Activated T-helper 1 cell treated with anti-CD3 and anti-CD28 coated beads, Interleukin-12 subunit alpha, Interleukin-12 subunit beta, Interleukin-2, Interleukin-4 antibody, amounts not matched to agents 30 ng/mL and 10 ng/mL and 1 ng/mL, durations not matched to agents 14 hours and 24 hours and 36 hours (primary cell): ENCODE results near the gene MAOB. TPM values are rescaled to one million over a fixed set of nuclear protein-coding genes. Genes with fewer than 3 reads are reported as not detected.
"Not testable (repeated sequence)": the region's sequence is repeated elsewhere in the genome, so short reads cannot be mapped to it uniquely, and the experiment has no call there.

ENCODE experiments used
- DNase-seq: peaks from one replicate; pipeline ENCODE4 v3.0.0; 2021; ENCODE audit warnings: low spot score
- H3K27ac Mint-ChIP-seq: one replicate; pipeline ENCODE4 v1.8.0; 2021; ENCODE audit warnings: mild to moderate bottlenecking, mixed read lengths
- H3K27me3 Mint-ChIP-seq: one replicate; pipeline ENCODE4 v1.8.0; 2022; ENCODE audit warnings: mild to moderate bottlenecking, moderate library complexity, mixed read lengths; ENCODE audit not compliant: insufficient read depth
- H3K36me3 Mint-ChIP-seq: one replicate; pipeline ENCODE4 v1.8.0; 2021; ENCODE audit warnings: low read depth, mixed read lengths
- H3K4me1 Mint-ChIP-seq: one replicate; pipeline ENCODE4 v1.8.0; 2021; ENCODE audit warnings: low read depth, mixed read lengths
- H3K4me3 Mint-ChIP-seq: one replicate; pipeline ENCODE4 v1.8.0; 2021; ENCODE audit warnings: mild to moderate bottlenecking, moderate library complexity, mixed read lengths
- H3K9me3 Mint-ChIP-seq: one replicate; pipeline ENCODE4 v1.8.0; 2021; ENCODE audit warnings: mixed read lengths
- intact Hi-C: fragments of 100-400 bp; cut with micrococcal nuclease; formaldehyde crosslinking; loops from one replicate; pipeline ENCODE4 v1.15.1; 2024
- total RNA-seq: library from RNA; stranded (reverse); gene quantifications from 2 replicates; pipeline ENCODE4 v1.2.3, GENCODE V29; 2022

Gene MAOB
- total RNA-seq, 1 donor from 2014 or later = not detected

DNA sequence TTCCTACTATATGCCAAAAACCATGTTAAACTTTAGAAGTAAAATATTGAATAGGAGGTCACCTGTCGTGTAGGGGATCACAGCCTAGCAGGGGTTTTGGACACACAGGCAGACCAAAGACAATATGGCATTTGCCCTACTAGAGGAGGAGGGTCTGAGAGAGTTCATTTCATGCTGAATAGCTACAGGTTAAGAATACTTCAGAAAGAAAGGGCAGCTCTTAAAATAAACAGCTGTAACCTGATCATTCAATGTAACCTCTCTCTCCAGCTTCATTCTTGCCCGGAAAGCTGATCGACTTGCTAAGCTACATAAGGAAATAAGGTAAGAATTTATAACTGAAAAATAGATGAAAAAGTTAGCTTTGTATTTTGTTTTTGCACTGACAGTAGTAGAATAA lies 146.3 kb downstream of the MAOB start:
- intact Hi-C loops = no loop called here
- Mint-ChIP-seq H3K4me3 (no peak overlapping the region), H3K4me1 (no peaks in the 10 kb centered on the region), H3K27ac (no peak overlapping the region), H3K27me3 (no peaks in the 10 kb centered on the region), H3K9me3 (no peaks in the 10 kb centered on the region), H3K36me3 (no peaks in the 10 kb centered on the region)
- no peak for DNase-seq

DNA sequence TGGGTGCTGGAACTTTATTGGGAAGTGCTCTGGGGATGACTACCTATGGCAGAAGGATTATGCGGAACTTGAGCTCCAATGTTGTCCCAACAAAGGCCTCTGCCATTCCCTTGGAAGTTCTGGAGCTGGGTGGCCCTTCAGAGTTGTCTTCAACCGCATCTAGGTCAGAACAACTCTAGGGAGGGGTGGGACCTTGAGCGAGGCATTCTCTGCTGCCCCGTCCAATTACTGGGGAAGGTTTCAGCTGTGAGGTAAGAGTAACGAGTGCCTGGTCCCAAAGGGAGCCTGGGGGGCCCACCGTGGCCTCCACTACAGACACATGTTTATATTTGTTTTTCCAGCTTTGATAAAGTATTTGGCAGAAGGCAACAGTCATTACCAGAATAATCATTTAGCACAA lies 146.7 kb downstream of the MAOB start:
- DNase-seq = no peak
- H3K27ac Mint-ChIP-seq = no peak overlapping the region
- intact Hi-C loops = no loop called here
- H3K4me3 Mint-ChIP-seq = no peak overlapping the region
- H3K9me3 Mint-ChIP-seq = no peaks in the 10 kb centered on the region
- no peaks in the 10 kb centered on the region for H3K27me3 Mint-ChIP-seq
- H3K4me1 Mint-ChIP-seq = no peaks in the 10 kb centered on the region
- H3K36me3 Mint-ChIP-seq = no peaks in the 10 kb centered on the region

DNA sequence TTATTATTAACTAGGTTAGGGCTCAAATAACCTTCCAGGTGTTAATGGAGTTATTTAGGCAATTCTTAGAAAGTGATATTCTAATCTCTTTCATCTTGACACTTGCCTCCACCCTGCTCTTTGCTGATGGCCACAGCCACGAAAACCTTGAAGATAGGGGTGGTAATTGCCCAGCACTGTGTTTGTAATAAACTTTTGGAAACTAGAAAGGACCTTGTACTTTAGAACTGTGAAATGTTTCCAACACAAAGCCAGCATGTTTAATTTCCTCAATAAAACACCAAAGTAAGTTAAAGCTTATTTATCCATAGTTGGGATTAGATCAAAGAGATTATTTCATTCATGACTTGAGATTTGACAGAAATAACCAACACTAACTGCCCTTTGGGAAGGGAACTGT lies 147.8 kb downstream of the MAOB start:
- no peaks in the 10 kb centered on the region for H3K9me3 Mint-ChIP-seq
- intact Hi-C loops = no loop called here
- no peaks in the 10 kb centered on the region for H3K36me3 Mint-ChIP-seq
- H3K4me1 Mint-ChIP-seq = no peaks in the 10 kb centered on the region
- no peak overlapping the region for H3K27ac Mint-ChIP-seq
- H3K27me3 Mint-ChIP-seq = no peaks in the 10 kb centered on the region
- H3K4me3 Mint-ChIP-seq = no peak overlapping the region
- no peak for DNase-seq

DNA sequence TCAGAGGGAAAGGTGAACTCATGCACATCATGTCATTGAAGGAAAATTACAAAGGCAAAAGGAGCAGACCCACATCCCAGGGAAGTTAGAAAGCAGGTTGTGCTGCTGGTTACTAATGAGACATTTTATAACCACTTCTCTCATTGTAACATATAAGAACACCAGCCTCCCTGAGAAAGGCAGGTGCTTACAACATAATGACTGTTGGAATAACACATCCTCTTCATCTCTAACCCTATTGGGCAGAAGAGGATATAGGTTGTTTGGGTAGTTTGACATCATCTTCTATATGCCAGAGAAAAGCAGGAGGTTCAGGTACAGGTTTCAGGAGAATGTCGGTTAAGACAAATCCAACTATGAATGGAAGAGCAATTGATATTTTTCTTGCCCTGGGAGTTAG lies 148.6 kb downstream of the MAOB start:
- H3K4me1 Mint-ChIP-seq = no peaks in the 10 kb centered on the region
- no peak overlapping the region for H3K27ac Mint-ChIP-seq
- DNase-seq = no peak
- no peaks in the 10 kb centered on the region for H3K9me3 Mint-ChIP-seq
- no peak overlapping the region for H3K4me3 Mint-ChIP-seq
- no peaks in the 10 kb centered on the region for H3K36me3 Mint-ChIP-seq
- H3K27me3 Mint-ChIP-seq = no peaks in the 10 kb centered on the region
- intact Hi-C loops = no loop called here

DNA sequence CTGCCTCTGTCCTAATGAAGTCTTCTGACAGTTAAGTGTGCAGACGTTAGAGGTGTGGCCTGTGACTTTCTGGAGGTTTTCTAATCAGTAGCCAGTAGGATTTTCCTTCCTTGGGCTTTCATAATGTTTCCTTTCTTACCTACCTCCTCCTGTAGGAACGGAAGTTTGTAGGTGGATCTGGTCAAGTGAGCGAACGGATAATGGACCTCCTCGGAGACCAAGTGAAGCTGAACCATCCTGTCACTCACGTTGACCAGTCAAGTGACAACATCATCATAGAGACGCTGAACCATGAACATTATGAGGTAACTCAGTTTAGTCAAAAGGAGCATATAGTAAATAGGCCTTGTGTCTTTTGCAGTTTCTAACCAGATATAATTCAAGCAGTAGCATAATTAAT lies 151.2 kb downstream of the MAOB start:
- Mint-ChIP-seq H3K4me1 (no peaks in the 10 kb centered on the region), H3K4me3 (no peak overlapping the region), H3K27me3 (no peaks in the 10 kb centered on the region), H3K9me3 (no peaks in the 10 kb centered on the region), H3K36me3 (no peaks in the 10 kb centered on the region), H3K27ac (no peak overlapping the region)
- DNase-seq = no peak
- intact Hi-C loops = no loop called here

DNA sequence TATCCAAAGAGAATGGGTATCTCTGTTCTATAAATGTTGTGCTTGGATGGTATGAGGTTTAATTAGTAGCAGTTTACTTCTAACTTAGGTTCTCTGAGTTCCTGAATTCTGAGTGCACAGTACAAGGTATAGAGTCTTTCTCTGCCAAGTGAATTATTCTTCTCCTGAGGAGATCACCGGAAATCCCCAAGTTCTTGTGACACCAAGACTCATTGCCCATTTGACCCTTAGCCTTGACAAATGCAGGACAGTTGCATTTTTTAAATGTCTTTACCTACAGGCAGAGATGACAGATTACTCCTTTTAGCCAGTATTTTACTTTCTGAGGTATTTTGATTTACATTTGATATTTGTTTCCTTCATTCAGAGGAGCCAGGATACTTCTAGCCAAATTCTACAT lies 153.3 kb downstream of the MAOB start:
- no peak overlapping the region for H3K4me3 Mint-ChIP-seq
- H3K36me3 Mint-ChIP-seq = no peaks in the 10 kb centered on the region
- no peak overlapping the region for H3K27ac Mint-ChIP-seq
- no peaks in the 10 kb centered on the region for H3K4me1 Mint-ChIP-seq
- H3K9me3 Mint-ChIP-seq = no peaks in the 10 kb centered on the region
- H3K27me3 Mint-ChIP-seq = no peaks in the 10 kb centered on the region
- intact Hi-C loops = no loop called here
- no peak for DNase-seq

DNA sequence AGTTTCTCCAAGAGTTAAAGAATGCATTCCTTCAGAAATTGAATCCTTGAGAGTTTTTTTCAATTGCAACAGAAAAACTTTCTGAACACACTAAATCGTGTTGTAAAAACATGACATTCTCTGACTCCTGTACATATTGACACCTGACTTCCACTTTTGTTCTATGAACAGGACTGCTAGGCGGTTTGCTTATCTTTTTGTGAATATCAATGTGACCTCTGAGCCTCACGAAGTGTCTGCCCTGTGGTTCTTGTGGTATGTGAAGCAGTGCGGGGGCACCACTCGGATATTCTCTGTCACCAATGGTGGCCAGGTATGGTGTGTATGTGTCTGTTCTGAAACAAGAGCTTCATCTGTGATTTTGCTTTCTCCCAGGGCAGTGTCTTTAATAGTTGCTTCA lies 154.2 kb downstream of the MAOB start:
- intact Hi-C loops = no loop called here
- H3K4me3 Mint-ChIP-seq = no peak overlapping the region
- no peak for DNase-seq
- no peaks in the 10 kb centered on the region for H3K4me1 Mint-ChIP-seq
- H3K27me3 Mint-ChIP-seq = no peaks in the 10 kb centered on the region
- H3K36me3 Mint-ChIP-seq = no peaks in the 10 kb centered on the region
- H3K27ac Mint-ChIP-seq = no peak overlapping the region
- peaks cover 2% of the 10 kb centered on the region for H3K9me3 Mint-ChIP-seq

DNA sequence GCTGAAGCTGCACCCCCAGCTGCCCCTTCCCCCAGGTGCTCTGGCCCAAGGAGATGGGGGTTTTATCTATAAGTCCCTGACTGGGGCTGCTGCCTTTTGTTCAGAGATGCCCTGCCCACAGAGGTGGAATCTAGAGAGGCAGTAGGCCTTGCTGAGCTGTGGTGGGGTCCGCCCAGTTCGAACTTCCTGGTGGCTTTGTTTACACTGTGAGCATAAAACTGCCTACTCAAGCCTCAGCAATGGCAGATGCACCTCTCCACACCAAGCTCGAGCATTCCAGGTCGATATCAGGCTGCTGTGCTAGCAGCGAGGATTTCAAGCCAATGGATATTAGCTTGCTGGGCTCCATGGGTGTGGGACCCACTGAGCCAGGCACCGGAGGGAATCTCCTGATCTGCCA lies 155.0 kb downstream of the MAOB start:
- H3K4me1 Mint-ChIP-seq, H3K4me3 Mint-ChIP-seq, intact Hi-C loops, H3K27me3 Mint-ChIP-seq, H3K36me3 Mint-ChIP-seq, H3K27ac Mint-ChIP-seq, DNase-seq, H3K9me3 Mint-ChIP-seq: not testable (repeated sequence)

DNA sequence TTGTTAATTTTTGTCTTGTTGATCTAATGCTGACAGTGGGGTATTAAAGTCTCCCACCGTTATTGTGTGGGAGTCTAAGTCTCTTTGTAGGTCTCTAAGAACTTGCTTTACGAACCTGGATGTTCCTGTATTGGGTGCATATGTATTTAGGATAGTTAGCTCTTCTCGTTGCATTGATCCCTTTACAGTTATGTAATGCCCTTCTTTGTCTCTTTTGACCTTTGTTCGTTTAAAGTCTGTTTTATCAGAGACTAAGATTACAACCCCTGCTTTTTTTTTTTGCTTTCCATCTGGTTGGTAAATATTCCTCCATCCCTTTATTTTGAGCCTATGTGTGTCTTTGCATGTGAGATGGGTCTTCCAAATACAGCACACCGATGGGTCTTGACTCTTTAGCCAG lies 157.0 kb downstream of the MAOB start:
- H3K4me1 Mint-ChIP-seq, H3K9me3 Mint-ChIP-seq, DNase-seq, H3K4me3 Mint-ChIP-seq, H3K36me3 Mint-ChIP-seq, H3K27ac Mint-ChIP-seq, intact Hi-C loops, H3K27me3 Mint-ChIP-seq: not testable (repeated sequence)

DNA sequence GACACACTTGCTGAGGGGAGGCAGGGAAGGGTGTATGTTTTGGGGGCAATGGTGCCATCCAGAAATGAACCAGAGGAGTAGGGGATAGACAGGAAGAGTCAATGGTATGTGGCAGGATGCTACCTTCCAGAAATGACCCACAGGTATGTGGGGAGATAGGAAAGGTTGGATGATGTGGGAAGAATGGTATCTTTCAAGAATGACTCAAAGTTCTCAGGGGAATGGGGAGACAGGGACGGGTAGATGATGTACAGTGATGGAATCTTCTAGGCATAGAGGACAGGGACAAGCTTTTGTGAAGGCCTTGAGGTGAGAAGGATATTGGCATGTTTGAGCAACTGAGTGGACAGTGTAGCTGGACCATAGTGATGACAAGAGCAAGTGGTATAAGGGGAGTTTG lies 161.3 kb downstream of the MAOB start:
- intact Hi-C loops = no loop called here
- Mint-ChIP-seq H3K27ac (no peak overlapping the region), H3K4me3 (no peak overlapping the region), H3K27me3 (no peaks in the 10 kb centered on the region), H3K4me1 (no peaks in the 10 kb centered on the region), H3K9me3 (peaks cover 2% of the 10 kb centered on the region), H3K36me3 (no peaks in the 10 kb centered on the region)
- no peak for DNase-seq

DNA sequence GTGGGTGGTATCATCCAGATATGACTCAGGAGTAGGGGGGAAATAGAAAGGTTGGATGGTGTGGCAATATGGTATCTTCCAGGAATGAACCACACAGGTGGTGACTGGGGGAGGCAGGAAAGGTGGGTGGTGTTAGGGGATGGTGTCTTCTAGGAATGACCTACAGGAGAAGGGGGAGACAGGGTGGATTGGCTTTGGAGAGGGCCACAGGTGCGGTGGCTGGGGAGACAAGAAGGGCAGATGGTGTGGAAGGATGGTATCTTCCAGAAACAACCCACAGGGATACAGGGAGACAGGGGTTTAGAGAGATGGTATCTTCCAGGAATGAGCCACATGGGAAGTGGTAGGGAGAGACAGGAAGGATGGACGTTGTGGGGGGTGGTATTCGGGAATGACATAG lies 162.2 kb downstream of the MAOB start:
- Mint-ChIP-seq H3K9me3 (peaks cover 2% of the 10 kb centered on the region), H3K27me3 (no peaks in the 10 kb centered on the region), H3K36me3 (no peaks in the 10 kb centered on the region), H3K4me1 (no peaks in the 10 kb centered on the region), H3K27ac (no peak overlapping the region), H3K4me3 (no peak overlapping the region)
- intact Hi-C loops = no loop called here
- DNase-seq = no peak

DNA sequence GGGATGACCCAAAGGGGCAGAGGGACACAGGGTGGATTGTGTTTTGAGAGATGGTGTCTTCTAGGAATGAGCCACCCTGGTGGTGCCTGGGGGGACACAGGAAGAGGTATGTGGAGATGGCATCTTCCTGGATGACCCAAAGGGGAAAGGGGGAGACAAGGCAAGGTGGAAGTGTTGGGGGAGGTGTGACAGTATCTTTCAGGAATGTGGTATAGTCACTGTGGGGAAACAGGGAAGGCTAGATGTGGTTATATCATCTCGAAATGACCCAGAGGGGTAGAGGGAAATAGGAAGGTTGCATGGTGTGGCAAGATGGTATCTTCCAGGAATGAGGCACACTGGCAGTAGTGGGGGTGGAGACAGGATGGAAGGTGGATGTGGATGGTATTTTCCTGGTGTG lies 163.3 kb downstream of the MAOB start:
- Mint-ChIP-seq H3K9me3 (peaks cover 2% of the 10 kb centered on the region), H3K4me1 (no peaks in the 10 kb centered on the region), H3K27ac (no peak overlapping the region), H3K36me3 (no peaks in the 10 kb centered on the region), H3K4me3 (no peak overlapping the region), H3K27me3 (no peaks in the 10 kb centered on the region)
- DNase-seq = no peak
- intact Hi-C loops = no loop called here

DNA sequence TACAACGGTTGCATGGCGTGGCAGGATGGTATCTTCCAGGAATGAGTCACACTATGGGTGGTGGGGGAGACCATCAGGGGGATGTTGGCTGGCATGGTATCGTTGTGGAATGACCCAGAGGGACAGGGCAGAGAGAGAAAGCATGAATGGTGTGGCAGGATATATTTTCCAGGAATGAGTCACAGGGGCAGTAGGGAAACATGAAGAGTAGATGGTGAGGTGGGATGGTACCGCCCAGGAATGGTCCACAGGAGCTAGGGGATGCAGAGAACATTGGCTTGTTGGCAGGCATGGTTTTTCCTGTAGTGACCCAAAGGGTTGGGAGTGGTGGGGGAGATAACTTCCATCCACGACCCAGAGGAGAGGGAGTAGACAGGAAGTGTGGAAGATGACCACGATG lies 163.7 kb downstream of the MAOB start:
- Mint-ChIP-seq H3K9me3 (peaks cover 2% of the 10 kb centered on the region), H3K4me1 (no peaks in the 10 kb centered on the region), H3K27me3 (no peaks in the 10 kb centered on the region), H3K4me3 (no peak overlapping the region), H3K36me3 (no peaks in the 10 kb centered on the region), H3K27ac (no peak overlapping the region)
- DNase-seq = no peak
- intact Hi-C loops = no loop called here

DNA sequence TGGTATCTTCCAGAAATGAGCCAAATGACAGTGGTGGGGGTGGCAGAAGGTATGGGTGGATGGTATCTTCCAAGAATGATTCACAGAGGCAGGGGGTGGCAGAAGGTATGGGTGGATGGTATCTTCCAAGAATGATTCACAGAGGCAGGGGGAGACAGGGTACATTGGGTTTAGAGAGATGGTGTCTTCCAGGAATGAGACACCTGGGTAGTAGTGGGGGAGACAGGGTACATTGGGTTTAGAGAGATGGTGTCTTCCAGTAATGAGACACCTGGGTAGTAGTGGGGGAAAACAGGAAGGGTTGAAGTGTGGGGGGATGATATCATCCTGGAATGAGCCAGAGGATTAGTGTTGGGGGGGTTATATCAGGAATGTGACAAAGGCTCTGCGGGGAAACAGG lies 164.2 kb downstream of the MAOB start:
- H3K9me3 Mint-ChIP-seq = no peaks in the 10 kb centered on the region
- no peak for DNase-seq
- no peak overlapping the region for H3K4me3 Mint-ChIP-seq
- H3K27ac Mint-ChIP-seq = no peak overlapping the region
- intact Hi-C loops = no loop called here
- no peaks in the 10 kb centered on the region for H3K36me3 Mint-ChIP-seq
- no peaks in the 10 kb centered on the region for H3K4me1 Mint-ChIP-seq
- H3K27me3 Mint-ChIP-seq = no peaks in the 10 kb centered on the region
